SH-SY5Y (cell line): ENCODE data around the gene MED13L.

ENCODE experiments used
- GATA2 ChIP-seq: IDR thresholded peaks from 2 replicates; pipeline ENCODE4 v1.6.1; 2011; ENCODE audit warnings: mild to moderate bottlenecking, low read depth, low read length
- GATA3 ChIP-seq: IDR thresholded peaks from 2 replicates; pipeline ENCODE4 v1.6.1; 2011; ENCODE audit warnings: low read depth, mild to moderate bottlenecking, low read length, moderate library complexity

GRCh38 chr12:116201908-116202307 is 75.6 kb downstream of the MED13L start:
- no peak for TF ChIP-seq GATA2
- TF ChIP-seq GATA3 = no peak
